ENCODE data around the gene SLC46A2.

SLC46A2 gene

GRCh38 chr9:112890106-112891081 lies at the start of gene SLC46A2:
SLC46A2 (minus strand) TSS chr9:112890876; CDS start chr9:112890681, 195 bp downstream.
- DNase-seq (ENCODE audit: low read depth) = no peak

GRCh38 chr9:112939418-112939817 lies 48.7 kb upstream of the SLC46A2 start:
- no peak for DNase-seq (ENCODE audit: low read depth)

- DNase-seq (ENCODE audit: low read depth) = no peak
These were observed 43.0 kb upstream of the SLC46A2 start for GRCh38 chr9:112933696-112934095.

GRCh38 chr9:112925058-112925641 lies 34.5 kb upstream of the SLC46A2 start:
- no peak for DNase-seq (ENCODE audit: low read depth)

GRCh38 chr9:112921549-112921948 lies 30.9 kb upstream of the SLC46A2 start:
- no peak for DNase-seq (ENCODE audit: low read depth)

- no peak for DNase-seq (ENCODE audit: low read depth)
These were observed 27.3 kb upstream of the SLC46A2 start for GRCh38 chr9:112917987-112918362.

- no peak for DNase-seq (ENCODE audit: low read depth)
These were observed 26.6 kb upstream of the SLC46A2 start for GRCh38 chr9:112917047-112917986.

GRCh38 chr9:112914524-112914923 lies 23.8 kb upstream of the SLC46A2 start:
- no peak for DNase-seq (ENCODE audit: low read depth)

- DNase-seq (ENCODE audit: low read depth) = no peak
These were observed 22.6 kb upstream of the SLC46A2 start for GRCh38 chr9:112913326-112913725.

- no peak for DNase-seq (ENCODE audit: low read depth)
These were observed 22.0 kb upstream of the SLC46A2 start for GRCh38 chr9:112912636-112913035.

- no peak for DNase-seq (ENCODE audit: low read depth)
These were observed 21.1 kb upstream of the SLC46A2 start for GRCh38 chr9:112911736-112912135.

GRCh38 chr9:112905084-112905483 lies 14.4 kb upstream of the SLC46A2 start:
- DNase-seq (ENCODE audit: low read depth) = no peak

- no peak for DNase-seq (ENCODE audit: low read depth)
These were observed 10.2 kb upstream of the SLC46A2 start for GRCh38 chr9:112900901-112901300.

GRCh38 chr9:112900488-112900887 lies 9.8 kb upstream of the SLC46A2 start:
- no peak for DNase-seq (ENCODE audit: low read depth)

GRCh38 chr9:112898872-112899311 lies 8.2 kb upstream of the SLC46A2 start:
- no peak for DNase-seq (ENCODE audit: low read depth)

- no peak for DNase-seq (ENCODE audit: low read depth)
These were observed 5.5 kb upstream of the SLC46A2 start for GRCh38 chr9:112896131-112896530.

- no peak for DNase-seq (ENCODE audit: low read depth)
These were observed 4.0 kb upstream of the SLC46A2 start for GRCh38 chr9:112894699-112895098.

GRCh38 chr9:112894041-112894440 lies 3.4 kb upstream of the SLC46A2 start:
- DNase-seq (ENCODE audit: low read depth) = no peak

GRCh38 chr9:112892981-112893380 lies 2.3 kb upstream of the SLC46A2 start:
- DNase-seq (ENCODE audit: low read depth) = no peak

- no peak for DNase-seq (ENCODE audit: low read depth)
These were observed 845 bp upstream of the SLC46A2 start for GRCh38 chr9:112891521-112891920.

- no peak for DNase-seq (ENCODE audit: low read depth)
These were observed 3.3 kb downstream of the SLC46A2 start for GRCh38 chr9:112887381-112887780.

GRCh38 chr9:112886351-112886750 lies 4.3 kb downstream of the SLC46A2 start:
- DNase-seq (ENCODE audit: low read depth) = no peak
